B cell (primary cell): ENCODE data around the gene CFAP73. TPM values are rescaled to one million over a fixed set of nuclear protein-coding genes. Genes with fewer than 3 reads are reported as not detected.

Experiments
- ATAC-seq: fragments of 200-7000 bp; cut with Tn5 transposase; one replicate; pipeline ENCODE4 v1.10.0; 2021; ENCODE audit warnings: low read depth, mild to moderate bottlenecking, moderate number of reproducible peaks, moderate library complexity
- CTCF ChIA-PET: fragments of 350-600 bp; sonication (Branson Sonifier 250); formaldehyde crosslinking; loops from one replicate; lab custom pipeline; 2021; ENCODE audit warnings: antibody characterized with exemption, inconsistent platforms; lab: Charles Lee
- POLR2A ChIA-PET: fragments of 350-600 bp; sonication (Branson Sonifier 250); formaldehyde crosslinking; loops from one replicate; lab custom pipeline; 2021; ENCODE audit warnings: antibody characterized with exemption; lab: Charles Lee
- DNase-seq: peaks from one replicate; pipeline ENCODE4 v3.0.0; 2013
- H2AFZ ChIP-seq: 2 replicates; pipeline ENCODE4 v1.6.1; 2012; ENCODE audit warnings: mild to moderate bottlenecking, low read depth, low read length; ENCODE audit not compliant: insufficient read depth, poor library complexity, severe bottlenecking
- H3K27ac ChIP-seq, 2 donors: 1 replicate in 1 of 2; 2 replicates in 1 of 2; pipeline ENCODE4 v1.5.1; 2012 to 2013; ENCODE audit warnings: low read length in 2 of 2, mild to moderate bottlenecking in 2 of 2, moderate library complexity in 1 of 2
- H3K27me3 ChIP-seq, 4 experiments: fragments of 200-600 bp in 1 of 4; sonication (generic) in 1 of 4; replicated peaks in 1 of 4; 1 replicate in 2 of 4; 2 replicates in 2 of 4; pipeline versions ENCODE4 v1.6.1 to v1.7.0; 2013 to 2016; ENCODE audit warnings: low read length in 3 of 4, mild to moderate bottlenecking in 2 of 4, mixed read lengths in 1 of 4, moderate library complexity in 1 of 4; ENCODE audit not compliant: insufficient read depth in 4 of 4, control insufficient read depth in 3 of 4; ENCODE audit errors: control extremely low read depth in 1 of 4
- H3K36me3 ChIP-seq, 2 experiments: replicated peaks in 1 of 2; 1 replicate in 1 of 2; 2 replicates in 1 of 2; pipeline versions ENCODE4 v1.6.1 to v1.7.1; 2013; ENCODE audit warnings: low read length in 1 of 2; ENCODE audit not compliant: insufficient read depth in 2 of 2, control insufficient read depth in 1 of 2; ENCODE audit errors: control extremely low read depth in 1 of 2, extremely low read depth in 1 of 2
- H3K4me1 ChIP-seq, 2 donors: fragments of 200-600 bp in 1 of 2; sonication (generic) in 1 of 2; 1 replicate in 1 of 2; 2 replicates in 1 of 2; pipeline versions ENCODE4 v1.5.1 to v1.6.1; 2013 to 2017; ENCODE audit warnings: low read length in 2 of 2; ENCODE audit not compliant: control insufficient read depth in 2 of 2, insufficient read depth in 2 of 2
- H3K4me2 ChIP-seq: replicated peaks from 2 replicates; pipeline ENCODE3; 2012; ENCODE audit warnings: mild to moderate bottlenecking, low read depth, low read length; ENCODE audit not compliant: poor library complexity, severe bottlenecking
- H3K4me3 ChIP-seq, 5 experiments: fragments of 200-600 bp in 1 of 5; sonication (generic) in 1 of 5; 1 replicate in 3 of 5; 2 replicates in 2 of 5; pipeline versions ENCODE4 v1.5.1 to v1.7.0; 2011 to 2016; ENCODE audit warnings: low read length in 4 of 5, mild to moderate bottlenecking in 4 of 5, low read depth in 2 of 5, control low read depth in 1 of 5, moderate library complexity in 1 of 5; ENCODE audit not compliant: insufficient read depth in 1 of 5; ENCODE audit errors: control extremely low read depth in 1 of 5, extremely low read depth in 1 of 5
- H3K79me2 ChIP-seq: fragments of 200-600 bp; sonication (generic); one replicate; pipeline ENCODE4 v1.6.0; 2016; ENCODE audit warnings: low read length; ENCODE audit not compliant: control insufficient read depth, insufficient read depth
- H3K9ac ChIP-seq: fragments of 200-600 bp; sonication (generic); 2 replicates; pipeline ENCODE4 v1.6.1; 2017; ENCODE audit warnings: mild to moderate bottlenecking, low read length, moderate library complexity
- H3K9me3 ChIP-seq, 3 donors: one replicate each; pipeline versions ENCODE4 v1.6.1 to v1.7.1; 2013; ENCODE audit warnings: low read length in 2 of 3; ENCODE audit not compliant: control insufficient read depth in 2 of 3, insufficient read depth in 1 of 3; ENCODE audit errors: control extremely low read depth in 1 of 3
- H4K20me1 ChIP-seq: 2 replicates; pipeline ENCODE4 v1.6.0; 2012; ENCODE audit warnings: mild to moderate bottlenecking, low read length; ENCODE audit not compliant: insufficient read depth, control insufficient read depth, poor library complexity, severe bottlenecking
- H3K27ac Mint-ChIP-seq: one replicate; pipeline ENCODE4 v1.8.0; 2021; ENCODE audit warnings: mixed read lengths
- H3K27me3 Mint-ChIP-seq: one replicate; pipeline ENCODE4 v1.8.0; 2021; ENCODE audit warnings: mixed read lengths
- H3K4me1 Mint-ChIP-seq: one replicate; pipeline ENCODE4 v1.8.0; 2021; ENCODE audit warnings: mixed read lengths
- H3K4me3 Mint-ChIP-seq: one replicate; pipeline ENCODE4 v1.8.0; 2021; ENCODE audit warnings: mixed read lengths
- H3K9me3 Mint-ChIP-seq: one replicate; pipeline ENCODE4 v1.8.0; 2022; ENCODE audit warnings: mixed read lengths; ENCODE audit not compliant: insufficient read depth
- EZH2 ChIP-seq: IDR thresholded peaks from 2 replicates; pipeline ENCODE4 v1.6.1; 2012; ENCODE audit warnings: borderline replicate concordance, low read depth, mild to moderate bottlenecking, moderate library complexity, low read length; ENCODE audit not compliant: insufficient read depth, poor library complexity, severe bottlenecking
- WGBS: methylation state at CpG from one replicate; pipeline ENCODE4 v1.1.5; 2013; ENCODE audit warnings: missing lambda C conversion rate; ENCODE audit not compliant: insufficient coverage; 5-methylcytosine and 5-hydroxymethylcytosine counted together
- intact Hi-C: fragments of 100-400 bp; cut with micrococcal nuclease; formaldehyde crosslinking; loops from one replicate; pipeline ENCODE4 v1.10.0; 2022
- polyA plus RNA-seq: library from polyadenylated mRNA; depleted of rRNA; stranded (reverse); fragments of >200 nt; gene quantifications from 2 replicates; pipeline ENCODE4 v1.2.3, GENCODE V29; 2012
- total RNA-seq, 2 donors: library from RNA; stranded (reverse); fragments of 120-200 nt in 1 of 2; gene quantifications; 1 replicate in 1 of 2; 2 replicates in 1 of 2; pipeline versions ENCODE4 v1.2.3 to v1.2.4, GENCODE V29; 2013 to 2022
- TF ChIP-seq, protein P1 (sequence below): fragments of 200-600 bp; IDR thresholded peaks from one replicate; pipeline ENCODE4 v1.8.0; 2022; ENCODE audit warnings: antibody characterized with exemption, mild to moderate bottlenecking

CFAP73 gene
- total and polyA plus RNA-seq, 2 donors (not counting 1 experiment from before 2014, with no cell fraction given), result 0.13 to 5.1 TPM

DNA sequence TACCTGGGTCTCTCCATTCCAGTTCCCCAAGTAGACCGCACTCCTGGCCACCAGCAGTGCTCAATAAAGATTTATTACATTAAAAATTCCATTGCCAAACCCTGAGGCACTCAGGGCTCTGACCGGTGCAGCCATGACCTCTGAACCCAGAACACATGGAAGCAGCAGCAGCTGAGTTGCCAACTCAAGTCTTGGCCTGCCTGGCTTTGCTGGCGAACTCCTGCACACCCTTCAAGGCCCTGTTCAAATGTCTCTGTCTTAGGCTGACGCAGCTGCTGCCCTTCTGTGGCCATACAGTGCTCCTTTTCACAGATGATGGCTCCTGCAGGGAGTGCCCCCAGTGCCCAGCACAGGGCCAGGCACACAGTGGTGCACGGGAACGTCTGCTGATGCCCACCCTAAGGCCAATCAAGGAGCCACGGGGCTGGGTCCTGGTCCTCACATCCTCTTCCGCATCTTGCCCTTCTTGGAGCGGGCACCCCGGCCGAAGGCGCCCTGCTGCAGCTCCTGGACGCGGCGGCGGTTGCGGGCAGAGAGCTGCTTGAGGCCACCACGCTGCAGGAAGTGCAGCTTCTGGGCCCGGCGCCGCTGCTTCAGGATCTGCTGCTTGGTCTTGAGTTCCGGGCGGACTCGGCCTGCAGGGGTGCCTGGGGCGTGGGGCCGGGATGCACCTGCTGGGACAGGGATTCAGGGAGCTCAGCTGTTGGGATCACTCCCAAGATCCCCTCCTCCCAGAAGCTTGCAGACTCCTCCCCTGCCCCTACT is 9.1 kb downstream of the CFAP73 start:
- H3K27ac ChIP-seq, result no peak overlapping the region
- no peaks in the 10 kb centered on the region for H3K9me3 Mint-ChIP-seq
- H3K79me2 ChIP-seq, result peaks cover 6% of the 10 kb centered on the region
- H3K36me3 ChIP-seq, result peaks cover 0 to 49% of the 10 kb centered on the region in 2 experiments
- no peaks in the 10 kb centered on the region for H3K27me3 Mint-ChIP-seq
- no peak overlapping the region for H3K4me3 Mint-ChIP-seq
- no peak overlapping the region for H2AFZ ChIP-seq
- no peak overlapping the region for H3K27ac Mint-ChIP-seq
- H3K4me3 ChIP-seq, result no peak overlapping the region
- H3K4me1 ChIP-seq, result peaks cover 15 to 20% of the 10 kb centered on the region in 2 donors
- 98% methylated on average over 26 of the region's 26 CpGs for WGBS
- peaks cover 0 to 19% (median 5%) of the 10 kb centered on the region in 4 experiments for H3K27me3 ChIP-seq
- peaks cover 14% of the 10 kb centered on the region for H3K4me1 Mint-ChIP-seq
- POLR2A ChIA-PET, result no interaction called here
- TF ChIP-seq, protein P1, sequence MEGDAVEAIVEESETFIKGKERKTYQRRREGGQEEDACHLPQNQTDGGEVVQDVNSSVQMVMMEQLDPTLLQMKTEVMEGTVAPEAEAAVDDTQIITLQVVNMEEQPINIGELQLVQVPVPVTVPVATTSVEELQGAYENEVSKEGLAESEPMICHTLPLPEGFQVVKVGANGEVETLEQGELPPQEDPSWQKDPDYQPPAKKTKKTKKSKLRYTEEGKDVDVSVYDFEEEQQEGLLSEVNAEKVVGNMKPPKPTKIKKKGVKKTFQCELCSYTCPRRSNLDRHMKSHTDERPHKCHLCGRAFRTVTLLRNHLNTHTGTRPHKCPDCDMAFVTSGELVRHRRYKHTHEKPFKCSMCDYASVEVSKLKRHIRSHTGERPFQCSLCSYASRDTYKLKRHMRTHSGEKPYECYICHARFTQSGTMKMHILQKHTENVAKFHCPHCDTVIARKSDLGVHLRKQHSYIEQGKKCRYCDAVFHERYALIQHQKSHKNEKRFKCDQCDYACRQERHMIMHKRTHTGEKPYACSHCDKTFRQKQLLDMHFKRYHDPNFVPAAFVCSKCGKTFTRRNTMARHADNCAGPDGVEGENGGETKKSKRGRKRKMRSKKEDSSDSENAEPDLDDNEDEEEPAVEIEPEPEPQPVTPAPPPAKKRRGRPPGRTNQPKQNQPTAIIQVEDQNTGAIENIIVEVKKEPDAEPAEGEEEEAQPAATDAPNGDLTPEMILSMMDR, result no peak
- no peak for TF ChIP-seq EZH2
- no peak overlapping the region for H3K9ac ChIP-seq
- CTCF ChIA-PET, result interaction anchor here (1.0 to 7.4 kb wide), 3 partner anchors 14 to 109 kb away, joined by 3 to 73 read pairs (median 4); no protein-coding TSS in a partner anchor
- no peak for DNase-seq
- H3K4me2 ChIP-seq, result no peak overlapping the region
- no peak for ATAC-seq
- no peaks in the 10 kb centered on the region for H3K9me3 ChIP-seq
- peaks cover 38% of the 10 kb centered on the region for H4K20me1 ChIP-seq
- intact Hi-C loops, result loop anchor here (10.0 kb wide), 1 partner anchor 254 kb away; the partner anchor contains the start of gene OAS1

DNA sequence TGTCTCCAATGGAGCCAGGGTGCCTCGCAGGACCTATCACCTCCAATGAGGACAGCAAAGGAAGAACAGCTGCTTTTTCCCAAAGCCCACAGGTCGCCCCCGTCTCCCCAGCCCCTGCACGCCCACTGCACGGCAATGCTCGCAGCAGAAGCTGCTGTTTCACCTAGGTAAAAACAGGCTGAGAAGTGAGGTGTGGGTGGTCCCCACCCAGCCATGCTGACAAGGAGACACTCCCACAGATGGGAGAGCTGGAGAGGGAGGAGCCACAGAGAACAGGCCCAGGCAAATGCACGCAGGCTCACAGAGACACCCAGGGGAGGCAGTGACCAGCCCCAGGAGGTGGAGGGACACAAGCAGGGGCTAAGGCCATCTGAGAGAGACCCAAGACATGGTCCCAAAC is 10.4 kb downstream of the CFAP73 start:
- DNase-seq (no peak), ATAC-seq (no peak)
- H3K4me3 ChIP-seq, result no peak overlapping the region
- ChIA-PET POLR2A (interaction anchor here (0.6 kb wide), 1 partner anchor 8 kb away, joined by 3 read pairs; no protein-coding TSS in a partner anchor), CTCF (interaction anchor here (1.0 to 7.4 kb wide), 4 partner anchors 13 to 111 kb away, joined by 3 to 73 read pairs (median 4); no protein-coding TSS in a partner anchor)
- H3K4me1 ChIP-seq, result peaks cover 5 to 7% of the 10 kb centered on the region in 2 donors
- no peak for TF ChIP-seq EZH2
- TF ChIP-seq, protein P1, result no peak
- no peak overlapping the region for H3K27ac Mint-ChIP-seq
- H3K4me2 ChIP-seq, result no peak overlapping the region
- no peak overlapping the region for H3K9ac ChIP-seq
- H2AFZ ChIP-seq, result no peak overlapping the region
- no peak overlapping the region for H3K27ac ChIP-seq
- peaks cover 43% of the 10 kb centered on the region for H4K20me1 ChIP-seq
- H3K36me3 ChIP-seq, result peaks cover 0 to 56% of the 10 kb centered on the region in 2 experiments
- H3K27me3 Mint-ChIP-seq, result no peaks in the 10 kb centered on the region
- intact Hi-C loops, result loop anchor here (10.0 kb wide), 1 partner anchor 255 kb away; the partner anchor contains the start of gene OAS1
- no peaks in the 10 kb centered on the region for H3K79me2 ChIP-seq
- no peak overlapping the region for H3K4me3 Mint-ChIP-seq
- H3K4me1 Mint-ChIP-seq, result peaks cover 8% of the 10 kb centered on the region
- no peaks in the 10 kb centered on the region for H3K9me3 ChIP-seq
- no peaks in the 10 kb centered on the region for H3K9me3 Mint-ChIP-seq
- peaks cover 0 to 7% (median 0%) of the 10 kb centered on the region in 4 experiments for H3K27me3 ChIP-seq
- 100% methylated on average over 2 of the region's 7 CpGs for WGBS
